Liver (tissue), 3 donors: ENCODE measurements around the gene GFY.

Source experiments
- EGR1 ChIP-seq, 2 donors: IDR thresholded peaks; 2 replicates each; pipeline ENCODE4 v1.6.1; 2016 to 2018; ENCODE audit warnings: antibody characterized with exemption in 2 of 2, low read depth in 2 of 2
- FOXA1 ChIP-seq: IDR thresholded peaks from 2 replicates; pipeline ENCODE4 v1.6.1; 2016; ENCODE audit warnings: antibody characterized with exemption
- GABPA ChIP-seq, 2 donors: IDR thresholded peaks in 1 of 2; conservative IDR thresholded peaks in 1 of 2; 2 replicates each; pipeline ENCODE4 v1.6.1; 2016; ENCODE audit warnings: antibody characterized with exemption in 2 of 2, mild to moderate bottlenecking in 1 of 2, moderate library complexity in 1 of 2
- JUND ChIP-seq, 2 donors: IDR thresholded peaks; 2 replicates each; pipeline ENCODE4 v1.6.1; 2016; ENCODE audit warnings: antibody characterized with exemption in 2 of 2
- RAD21 ChIP-seq, 2 donors: IDR thresholded peaks; 2 replicates each; pipeline ENCODE4 v1.6.1; 2016; ENCODE audit warnings: antibody characterized with exemption in 2 of 2, mild to moderate bottlenecking in 2 of 2
- RXRA ChIP-seq, 2 donors: IDR thresholded peaks; 2 replicates each; pipeline ENCODE4 v1.6.1; 2017 to 2018; ENCODE audit warnings: antibody characterized with exemption in 2 of 2, mild to moderate bottlenecking in 1 of 2
- SP1 ChIP-seq: IDR thresholded peaks from 2 replicates; pipeline ENCODE4 v1.6.1; 2018; ENCODE audit warnings: antibody characterized with exemption, mild to moderate bottlenecking
- TAF1 ChIP-seq: conservative IDR thresholded peaks from 2 replicates; pipeline ENCODE4 v1.6.1; 2016; ENCODE audit warnings: antibody characterized with exemption, mild to moderate bottlenecking
- YY1 ChIP-seq: IDR thresholded peaks from 2 replicates; pipeline ENCODE4 v1.6.1; 2016; ENCODE audit warnings: antibody characterized with exemption, mild to moderate bottlenecking
- TF ChIP-seq, protein P1 (sequence below): fragments of 150-350 bp; IDR thresholded peaks from 2 replicates; pipeline ENCODE4 v1.5.1; 2017; ENCODE audit warnings: improper control_type of control experiment, low read depth, low read length; ENCODE audit not compliant: missing input control
- TF ChIP-seq, protein P2 (sequence below): IDR thresholded peaks from 2 replicates; pipeline ENCODE4 v1.6.1; 2016; ENCODE audit warnings: antibody characterized with exemption
- TF ChIP-seq, protein P3 (sequence below): IDR thresholded peaks from 2 replicates; pipeline ENCODE4 v1.6.1; 2016; ENCODE audit warnings: antibody characterized with exemption
- TF ChIP-seq, protein P4 (sequence below): IDR thresholded peaks from 2 replicates; pipeline ENCODE4 v1.6.1; 2016; ENCODE audit warnings: antibody characterized with exemption, mild to moderate bottlenecking
- TF ChIP-seq, protein P5 (sequence below): IDR thresholded peaks from 2 replicates; pipeline ENCODE4 v1.6.1; 2016; ENCODE audit warnings: antibody characterized with exemption
- donor health status: healthy.
- donor health status: healthy.

DNA sequence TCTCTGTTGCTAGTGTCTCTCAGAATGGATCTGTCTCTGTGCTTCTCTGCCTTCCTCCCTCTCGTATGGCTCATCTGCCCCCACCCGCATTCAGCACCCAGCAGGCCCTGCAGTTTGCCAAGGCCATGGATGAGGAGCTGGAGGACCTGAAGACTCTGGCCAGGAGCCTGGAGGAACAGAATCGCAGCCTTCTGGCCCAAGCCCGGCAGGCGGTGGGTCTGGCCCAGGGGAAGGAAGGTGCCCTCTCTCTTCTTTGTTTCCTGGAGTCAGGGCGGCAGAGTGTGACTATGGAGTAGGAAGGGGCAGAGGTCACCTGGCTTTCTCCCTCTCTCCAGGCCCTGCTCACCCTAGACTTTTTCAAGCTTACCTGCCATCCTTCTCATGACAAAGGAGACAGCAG is 26.3 kb upstream of the GFY start:
- TF ChIP-seq, protein P1, sequence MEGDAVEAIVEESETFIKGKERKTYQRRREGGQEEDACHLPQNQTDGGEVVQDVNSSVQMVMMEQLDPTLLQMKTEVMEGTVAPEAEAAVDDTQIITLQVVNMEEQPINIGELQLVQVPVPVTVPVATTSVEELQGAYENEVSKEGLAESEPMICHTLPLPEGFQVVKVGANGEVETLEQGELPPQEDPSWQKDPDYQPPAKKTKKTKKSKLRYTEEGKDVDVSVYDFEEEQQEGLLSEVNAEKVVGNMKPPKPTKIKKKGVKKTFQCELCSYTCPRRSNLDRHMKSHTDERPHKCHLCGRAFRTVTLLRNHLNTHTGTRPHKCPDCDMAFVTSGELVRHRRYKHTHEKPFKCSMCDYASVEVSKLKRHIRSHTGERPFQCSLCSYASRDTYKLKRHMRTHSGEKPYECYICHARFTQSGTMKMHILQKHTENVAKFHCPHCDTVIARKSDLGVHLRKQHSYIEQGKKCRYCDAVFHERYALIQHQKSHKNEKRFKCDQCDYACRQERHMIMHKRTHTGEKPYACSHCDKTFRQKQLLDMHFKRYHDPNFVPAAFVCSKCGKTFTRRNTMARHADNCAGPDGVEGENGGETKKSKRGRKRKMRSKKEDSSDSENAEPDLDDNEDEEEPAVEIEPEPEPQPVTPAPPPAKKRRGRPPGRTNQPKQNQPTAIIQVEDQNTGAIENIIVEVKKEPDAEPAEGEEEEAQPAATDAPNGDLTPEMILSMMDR = no peak
- TF ChIP-seq JUND (IDR thresholded peaks at IDR 0.05) = no peak
- TF ChIP-seq, protein P2, sequence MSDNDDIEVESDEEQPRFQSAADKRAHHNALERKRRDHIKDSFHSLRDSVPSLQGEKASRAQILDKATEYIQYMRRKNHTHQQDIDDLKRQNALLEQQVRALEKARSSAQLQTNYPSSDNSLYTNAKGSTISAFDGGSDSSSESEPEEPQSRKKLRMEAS = no peak
- TF ChIP-seq EGR1 (IDR thresholded peaks at IDR 0.05; ENCODE audit: low read depth in 2 of 2) = no peak
- no peak for TF ChIP-seq TAF1
- TF ChIP-seq, protein P3, sequence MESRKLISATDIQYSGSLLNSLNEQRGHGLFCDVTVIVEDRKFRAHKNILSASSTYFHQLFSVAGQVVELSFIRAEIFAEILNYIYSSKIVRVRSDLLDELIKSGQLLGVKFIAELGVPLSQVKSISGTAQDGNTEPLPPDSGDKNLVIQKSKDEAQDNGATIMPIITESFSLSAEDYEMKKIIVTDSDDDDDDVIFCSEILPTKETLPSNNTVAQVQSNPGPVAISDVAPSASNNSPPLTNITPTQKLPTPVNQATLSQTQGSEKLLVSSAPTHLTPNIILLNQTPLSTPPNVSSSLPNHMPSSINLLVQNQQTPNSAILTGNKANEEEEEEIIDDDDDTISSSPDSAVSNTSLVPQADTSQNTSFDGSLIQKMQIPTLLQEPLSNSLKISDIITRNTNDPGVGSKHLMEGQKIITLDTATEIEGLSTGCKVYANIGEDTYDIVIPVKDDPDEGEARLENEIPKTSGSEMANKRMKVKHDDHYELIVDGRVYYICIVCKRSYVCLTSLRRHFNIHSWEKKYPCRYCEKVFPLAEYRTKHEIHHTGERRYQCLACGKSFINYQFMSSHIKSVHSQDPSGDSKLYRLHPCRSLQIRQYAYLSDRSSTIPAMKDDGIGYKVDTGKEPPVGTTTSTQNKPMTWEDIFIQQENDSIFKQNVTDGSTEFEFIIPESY = no peak
- no peak for TF ChIP-seq GABPA (IDR thresholded peaks at IDR 0.05 in 1 of 2, conservative IDR thresholded peaks at IDR 0.05 in 1 of 2)
- no peak for TF ChIP-seq YY1
- TF ChIP-seq FOXA1 = no peak
- no peak for TF ChIP-seq RXRA (IDR thresholded peaks at IDR 0.05)
- TF ChIP-seq, protein P4, sequence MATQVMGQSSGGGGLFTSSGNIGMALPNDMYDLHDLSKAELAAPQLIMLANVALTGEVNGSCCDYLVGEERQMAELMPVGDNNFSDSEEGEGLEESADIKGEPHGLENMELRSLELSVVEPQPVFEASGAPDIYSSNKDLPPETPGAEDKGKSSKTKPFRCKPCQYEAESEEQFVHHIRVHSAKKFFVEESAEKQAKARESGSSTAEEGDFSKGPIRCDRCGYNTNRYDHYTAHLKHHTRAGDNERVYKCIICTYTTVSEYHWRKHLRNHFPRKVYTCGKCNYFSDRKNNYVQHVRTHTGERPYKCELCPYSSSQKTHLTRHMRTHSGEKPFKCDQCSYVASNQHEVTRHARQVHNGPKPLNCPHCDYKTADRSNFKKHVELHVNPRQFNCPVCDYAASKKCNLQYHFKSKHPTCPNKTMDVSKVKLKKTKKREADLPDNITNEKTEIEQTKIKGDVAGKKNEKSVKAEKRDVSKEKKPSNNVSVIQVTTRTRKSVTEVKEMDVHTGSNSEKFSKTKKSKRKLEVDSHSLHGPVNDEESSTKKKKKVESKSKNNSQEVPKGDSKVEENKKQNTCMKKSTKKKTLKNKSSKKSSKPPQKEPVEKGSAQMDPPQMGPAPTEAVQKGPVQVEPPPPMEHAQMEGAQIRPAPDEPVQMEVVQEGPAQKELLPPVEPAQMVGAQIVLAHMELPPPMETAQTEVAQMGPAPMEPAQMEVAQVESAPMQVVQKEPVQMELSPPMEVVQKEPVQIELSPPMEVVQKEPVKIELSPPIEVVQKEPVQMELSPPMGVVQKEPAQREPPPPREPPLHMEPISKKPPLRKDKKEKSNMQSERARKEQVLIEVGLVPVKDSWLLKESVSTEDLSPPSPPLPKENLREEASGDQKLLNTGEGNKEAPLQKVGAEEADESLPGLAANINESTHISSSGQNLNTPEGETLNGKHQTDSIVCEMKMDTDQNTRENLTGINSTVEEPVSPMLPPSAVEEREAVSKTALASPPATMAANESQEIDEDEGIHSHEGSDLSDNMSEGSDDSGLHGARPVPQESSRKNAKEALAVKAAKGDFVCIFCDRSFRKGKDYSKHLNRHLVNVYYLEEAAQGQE = no peak
- no peak for TF ChIP-seq SP1
- TF ChIP-seq RAD21 (IDR thresholded peaks at IDR 0.05) = no peak
- TF ChIP-seq, protein P5, sequence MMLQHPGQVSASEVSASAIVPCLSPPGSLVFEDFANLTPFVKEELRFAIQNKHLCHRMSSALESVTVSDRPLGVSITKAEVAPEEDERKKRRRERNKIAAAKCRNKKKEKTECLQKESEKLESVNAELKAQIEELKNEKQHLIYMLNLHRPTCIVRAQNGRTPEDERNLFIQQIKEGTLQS = no peak
